GM04503 (cell line): ENCODE measurements around the gene XRN1.
"Not testable (repeated sequence)": the region's sequence is repeated elsewhere in the genome, so short reads cannot be mapped to it uniquely, and the experiment has no call there.

ENCODE experiments used
- DNase-seq: peaks from one replicate; pipeline ENCODE4 v3.0.0-alpha.2; 2012; ENCODE audit warnings: low read depth

XRN1 gene

DNA sequence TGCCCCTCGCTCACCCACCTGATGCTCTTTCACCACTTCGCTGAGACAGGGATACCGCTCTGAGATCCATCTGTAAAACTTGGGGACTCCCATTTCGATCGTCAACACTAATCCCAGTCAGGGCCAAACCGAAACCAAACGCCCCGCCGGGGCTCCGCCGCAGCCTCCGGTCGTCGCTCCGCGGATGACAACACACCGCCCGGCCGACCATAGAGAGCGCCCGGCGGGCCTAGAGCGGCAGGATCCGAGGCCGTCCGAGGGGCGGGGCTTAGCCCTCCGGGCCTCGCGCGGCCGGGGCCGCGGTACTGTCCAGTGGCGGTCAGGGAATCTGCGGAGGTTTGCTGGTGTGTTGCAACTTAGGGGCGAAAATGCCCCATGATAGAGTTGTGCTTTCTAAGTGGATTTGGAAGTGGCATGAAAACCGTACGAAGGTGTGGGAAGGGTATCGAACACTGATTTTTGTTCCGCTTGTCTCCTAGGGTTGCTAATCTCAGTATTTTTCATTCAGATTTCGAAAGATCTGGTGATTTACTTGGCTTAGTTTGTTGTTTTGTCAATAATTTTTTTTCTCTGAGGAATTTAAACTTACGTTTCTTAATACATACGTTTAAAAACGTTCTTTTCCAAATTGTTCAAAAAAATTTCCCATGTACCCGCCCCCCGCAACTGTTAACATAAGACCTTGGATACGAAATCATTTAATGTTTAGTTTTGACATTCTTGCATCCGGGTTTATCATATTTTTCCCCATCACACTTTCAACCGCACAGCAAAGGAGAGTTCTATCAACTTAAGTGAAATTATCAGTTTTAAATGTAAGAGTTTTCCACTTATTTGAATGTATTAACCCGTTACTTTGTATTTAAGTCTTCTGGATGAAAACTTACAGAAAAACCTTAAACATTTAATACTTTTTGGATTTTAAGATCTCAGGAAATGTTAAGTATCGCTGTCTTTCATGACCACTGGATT is at the start of gene XRN1:
XRN1 (minus strand) TSS at position 186 of the 972 bp plus-strand sequence; CDS start at position 93, 93 bp downstream.
- DNase-seq = peak; percentile 68

DNA sequence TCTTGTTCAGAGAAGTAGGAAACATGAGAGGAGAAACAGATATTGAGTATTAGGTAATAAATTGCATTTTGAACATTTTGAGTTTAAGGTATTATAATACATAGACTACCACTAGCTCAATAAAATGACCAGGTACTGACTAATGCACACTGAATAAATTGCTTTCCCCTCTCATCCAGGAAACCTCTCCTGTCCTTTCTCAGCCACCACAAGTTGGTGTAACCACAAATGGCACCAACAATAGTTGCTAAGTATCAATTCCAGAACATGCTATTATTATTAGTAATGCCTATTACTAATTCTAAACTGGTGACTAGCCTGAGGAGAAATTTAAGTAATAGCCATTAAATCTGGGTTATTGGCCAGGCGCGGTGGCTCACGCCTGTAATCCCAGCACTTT is 47.3 kb upstream of the XRN1 start:
- no peak for DNase-seq

GRCh38 chr3:142492184-142492583 is 44.3 kb upstream of the XRN1 start:
- DNase-seq = no peak

DNA sequence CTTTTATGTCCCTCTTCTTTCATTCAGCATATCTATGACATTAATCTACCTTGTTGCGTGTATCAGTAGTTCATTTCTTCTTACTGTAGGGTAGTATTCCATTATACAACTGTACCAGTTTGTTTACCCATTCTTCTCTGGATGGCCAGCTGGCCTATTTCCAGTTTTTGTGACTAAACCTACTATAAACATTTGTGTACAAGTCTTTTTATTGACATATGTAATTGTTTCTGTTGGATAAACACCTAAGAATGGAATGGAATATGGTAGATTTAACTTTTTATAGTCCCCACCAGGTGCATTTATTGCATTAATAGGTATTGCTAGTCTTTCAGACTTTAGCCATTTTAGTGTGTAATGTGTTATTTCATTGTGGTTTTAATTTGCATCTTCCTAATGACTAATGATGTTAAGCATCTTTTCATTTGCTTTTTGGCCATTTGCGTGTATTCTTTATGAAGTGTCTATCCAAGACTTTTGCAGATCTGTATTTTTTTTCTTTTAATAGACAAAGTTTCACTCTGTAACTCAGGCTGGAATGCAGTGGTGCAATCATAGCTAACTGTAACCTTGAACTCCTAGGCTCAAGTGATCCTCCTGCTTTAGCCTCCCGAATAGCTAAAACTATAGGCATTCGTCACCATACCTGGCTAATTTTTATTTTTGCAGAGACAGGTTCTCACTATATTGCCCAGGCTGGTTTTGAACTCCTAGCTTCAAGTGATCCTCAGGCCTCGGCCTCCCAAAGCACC is 41.9 kb upstream of the XRN1 start:
- DNase-seq = no peak

GRCh38 chr3:142484912-142485435 is 37.1 kb upstream of the XRN1 start:
- no peak for DNase-seq

DNA sequence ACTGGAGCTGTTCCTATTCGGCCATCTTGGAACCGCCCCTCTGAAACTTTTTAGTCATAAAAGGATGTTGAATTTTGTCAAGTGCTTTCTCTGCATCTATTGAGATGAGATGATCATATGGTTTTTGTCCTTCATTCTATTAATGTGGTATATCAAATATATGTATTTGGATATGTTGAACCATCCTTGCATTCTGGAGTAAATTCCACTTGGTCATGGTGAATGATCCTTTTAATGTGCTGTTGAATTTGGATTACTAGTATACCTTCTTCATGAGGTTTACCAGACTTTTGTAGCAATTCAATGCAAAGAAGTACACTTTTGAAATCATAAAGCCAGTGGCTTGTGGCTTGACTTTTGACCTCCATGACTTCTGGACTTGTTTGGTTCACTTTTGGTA is 33.4 kb upstream of the XRN1 start:
- DNase-seq = no peak

DNA sequence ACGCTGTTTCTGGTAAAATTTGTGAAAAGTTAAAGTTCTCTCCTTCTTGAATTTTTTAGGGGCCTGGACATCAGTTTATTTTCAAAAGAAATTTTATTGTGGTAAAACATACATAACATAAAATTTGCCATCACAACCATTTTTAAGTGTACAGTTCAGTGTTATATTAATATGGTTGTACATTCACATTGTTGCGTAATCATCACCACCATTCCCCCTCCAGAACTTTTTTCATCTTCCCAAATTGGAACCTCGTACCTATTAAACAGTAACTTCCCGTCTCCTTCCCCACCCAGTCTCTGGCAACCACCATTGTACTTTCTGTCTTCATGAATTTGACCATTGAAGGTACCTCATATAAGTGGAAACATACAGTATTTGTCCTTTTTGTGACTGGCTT is 23.0 kb upstream of the XRN1 start:
- DNase-seq = no peak

DNA sequence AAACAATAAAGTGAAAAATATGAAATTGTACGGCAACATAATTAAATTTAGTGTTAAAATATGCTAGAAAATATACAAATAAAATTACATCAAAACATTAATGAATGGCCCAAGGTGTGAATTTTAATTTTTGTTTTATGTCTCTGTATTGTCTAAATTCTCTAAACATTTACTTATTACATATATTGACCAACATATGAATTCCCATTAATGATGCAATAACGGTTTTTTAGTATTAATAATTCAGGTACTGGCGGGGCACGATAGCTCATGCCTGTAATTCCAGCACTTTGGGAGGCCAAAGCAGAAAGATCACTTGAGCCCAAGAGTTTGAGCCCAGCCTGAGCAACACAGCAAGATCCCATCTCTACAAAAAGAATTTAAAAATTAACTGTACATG is 20.6 kb upstream of the XRN1 start:
- no peak for DNase-seq

DNA sequence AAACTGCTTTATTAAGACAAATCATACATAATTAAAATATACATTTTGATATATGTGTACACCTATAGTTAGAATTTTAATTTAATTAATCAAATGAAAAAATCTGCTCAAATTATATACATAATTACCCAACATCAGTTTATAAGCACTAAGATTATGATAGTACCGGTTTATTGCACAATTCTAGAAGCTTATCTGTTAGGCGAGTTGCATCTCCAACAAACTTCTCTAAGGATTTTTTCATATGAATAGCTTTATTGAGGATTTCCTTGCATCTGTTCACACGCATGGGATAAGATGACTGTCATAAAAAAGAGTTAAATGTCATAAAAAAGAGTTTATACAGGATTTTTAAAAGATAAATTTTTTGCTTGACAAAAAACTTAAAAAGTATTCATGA is 19.9 kb upstream of the XRN1 start:
- no peak for DNase-seq

GRCh38 chr3:142460689-142461088 is 12.9 kb upstream of the XRN1 start:
- no peak for DNase-seq

GRCh38 chr3:142459929-142460328 is 12.1 kb upstream of the XRN1 start:
- DNase-seq = no peak

- DNase-seq = no peak
These were observed 11.3 kb upstream of the XRN1 start for GRCh38 chr3:142459096-142459495.

GRCh38 chr3:142450881-142451280 is 3.0 kb upstream of the XRN1 start:
- no peak for DNase-seq

DNA sequence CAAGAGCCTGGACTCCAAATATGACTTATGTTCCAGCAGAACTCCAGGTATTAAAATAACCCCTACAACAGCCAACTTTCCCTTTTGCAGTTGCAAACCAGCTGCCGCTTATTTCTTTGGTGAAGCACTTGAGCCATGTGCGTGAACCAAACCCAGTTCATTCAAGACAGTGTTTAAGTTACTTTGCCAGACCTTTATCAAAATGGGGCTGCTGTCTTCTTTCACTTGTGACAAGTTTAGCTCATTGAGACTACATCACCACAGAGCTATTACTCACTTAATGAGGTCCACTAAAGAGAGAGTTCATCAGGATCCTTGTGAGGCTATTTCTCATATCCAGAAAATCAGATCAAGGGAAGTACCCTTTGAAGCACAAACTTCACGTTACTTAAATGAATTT is 2.4 kb upstream of the XRN1 start:
- DNase-seq = no peak

- peak; percentile 12 for DNase-seq
These were observed 461 bp downstream of the XRN1 start for GRCh38 chr3:142447301-142447851.

GRCh38 chr3:142445816-142446254 is 2.0 kb downstream of the XRN1 start:
- DNase-seq = peak; percentile 5

DNA sequence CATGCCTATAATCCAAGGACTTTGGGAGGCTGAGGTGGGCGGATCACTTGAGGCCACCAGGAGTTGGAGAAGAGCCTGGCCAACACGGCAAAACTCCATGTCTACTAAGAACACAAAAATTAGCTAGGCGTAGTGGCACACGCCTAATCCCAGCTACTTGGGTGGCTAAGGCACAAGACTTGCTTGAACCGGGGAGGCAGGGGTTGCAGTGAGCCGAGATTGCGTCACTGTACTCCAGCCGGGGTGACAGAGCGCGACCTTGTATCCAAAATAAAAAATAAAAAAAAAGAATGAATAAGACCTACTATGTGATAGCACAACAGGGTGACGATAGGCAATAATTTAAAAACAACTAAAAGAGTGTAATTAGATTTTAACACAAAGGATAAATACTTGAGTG is 3.5 kb downstream of the XRN1 start:
- DNase-seq = no peak

DNA sequence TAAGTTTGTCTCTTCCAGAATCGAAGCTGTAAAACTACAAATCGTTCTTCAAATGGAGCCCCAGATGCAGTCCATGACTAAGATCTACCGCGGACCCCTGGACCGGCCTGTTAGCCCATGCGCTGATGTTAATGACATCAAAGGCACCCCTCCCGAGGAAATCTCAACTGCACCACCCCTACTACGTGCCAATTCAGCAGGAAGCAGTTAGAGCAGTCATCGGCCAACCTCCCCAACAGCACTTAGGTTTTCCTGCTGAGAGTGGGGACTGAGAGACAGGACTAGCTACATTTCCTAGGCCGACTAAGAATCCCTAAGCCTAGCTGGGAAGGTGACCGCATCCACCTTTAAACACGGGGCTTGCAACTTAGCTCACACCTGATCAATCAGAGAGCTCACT is 4.8 kb downstream of the XRN1 start:
- not testable (repeated sequence) for DNase-seq

GRCh38 chr3:142439499-142440220 is 8.2 kb downstream of the XRN1 start:
- DNase-seq = not testable (repeated sequence)

GRCh38 chr3:142438096-142438495 is 9.7 kb downstream of the XRN1 start:
- DNase-seq = not testable (repeated sequence)

DNA sequence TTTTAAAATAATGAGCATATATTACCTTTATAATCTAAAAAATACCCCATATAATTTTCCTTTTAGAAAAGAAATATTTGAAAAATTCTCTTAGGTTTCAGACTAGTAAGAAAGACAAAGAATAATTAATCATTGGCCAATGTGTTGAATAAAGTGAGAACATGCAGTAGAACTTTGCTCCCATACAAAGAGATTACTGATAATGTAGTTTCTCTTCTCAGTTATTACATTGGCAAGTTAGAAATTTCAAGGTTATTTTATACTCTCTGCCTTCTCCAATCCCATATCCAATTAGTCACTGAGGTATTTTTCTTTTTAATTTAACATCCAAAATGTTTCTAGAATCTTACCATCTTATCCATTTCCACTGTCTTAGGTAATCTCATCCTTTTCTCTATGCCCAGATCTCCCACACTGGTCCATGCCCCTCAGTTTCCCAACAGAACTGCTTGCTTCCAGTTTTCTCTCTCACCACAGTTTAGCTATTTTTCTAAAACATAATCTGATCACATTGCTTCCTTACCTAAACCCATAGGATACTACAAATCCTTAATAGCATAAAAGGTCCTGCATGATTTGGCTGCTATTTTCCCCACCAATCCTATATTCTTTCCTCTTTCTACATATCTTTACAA is 10.8 kb downstream of the XRN1 start:
- no peak for DNase-seq
